DOHH2 (cell line): ENCODE results near the gene ADAMTSL1.

Experiments used
- EZH2phosphoT487 ChIP-seq: fragments of 200-600 bp; sonication (generic); IDR thresholded peaks from 2 replicates; pipeline ENCODE4 v1.6.1; 2017; ENCODE audit warnings: borderline replicate concordance, mild to moderate bottlenecking, antibody characterized with exemption, low read length, moderate library complexity, mixed read lengths
- TF ChIP-seq, protein P1 (sequence below): fragments of 200-600 bp; sonication (generic); IDR thresholded peaks from one replicate; pipeline ENCODE4 v1.5.1; 2014; ENCODE audit warnings: antibody characterized with exemption, mild to moderate bottlenecking, low read depth, low read length; ENCODE audit not compliant: poor library complexity, severe bottlenecking

DNA sequence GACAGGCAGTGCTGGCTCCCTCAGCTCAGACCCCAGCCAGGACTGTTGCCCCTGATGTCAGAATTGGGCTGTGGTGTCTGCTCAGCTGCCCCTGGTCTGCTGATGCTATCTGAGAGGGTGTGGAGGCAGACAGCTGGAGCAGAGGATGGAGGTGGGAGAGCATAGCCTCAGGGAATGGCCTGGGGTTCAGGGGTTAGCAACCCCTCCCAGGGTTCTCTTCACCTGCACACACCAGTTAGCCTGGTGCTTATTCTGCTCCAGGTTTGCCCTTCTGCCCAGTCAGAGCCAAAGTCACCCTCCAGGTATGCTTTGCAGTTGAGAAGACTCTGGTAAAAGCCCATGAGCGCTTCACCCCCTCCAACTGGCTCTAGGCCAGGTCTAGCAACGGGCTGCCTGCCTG lies 449.2 kb downstream of the ADAMTSL1 start:
- TF ChIP-seq, protein P1, sequence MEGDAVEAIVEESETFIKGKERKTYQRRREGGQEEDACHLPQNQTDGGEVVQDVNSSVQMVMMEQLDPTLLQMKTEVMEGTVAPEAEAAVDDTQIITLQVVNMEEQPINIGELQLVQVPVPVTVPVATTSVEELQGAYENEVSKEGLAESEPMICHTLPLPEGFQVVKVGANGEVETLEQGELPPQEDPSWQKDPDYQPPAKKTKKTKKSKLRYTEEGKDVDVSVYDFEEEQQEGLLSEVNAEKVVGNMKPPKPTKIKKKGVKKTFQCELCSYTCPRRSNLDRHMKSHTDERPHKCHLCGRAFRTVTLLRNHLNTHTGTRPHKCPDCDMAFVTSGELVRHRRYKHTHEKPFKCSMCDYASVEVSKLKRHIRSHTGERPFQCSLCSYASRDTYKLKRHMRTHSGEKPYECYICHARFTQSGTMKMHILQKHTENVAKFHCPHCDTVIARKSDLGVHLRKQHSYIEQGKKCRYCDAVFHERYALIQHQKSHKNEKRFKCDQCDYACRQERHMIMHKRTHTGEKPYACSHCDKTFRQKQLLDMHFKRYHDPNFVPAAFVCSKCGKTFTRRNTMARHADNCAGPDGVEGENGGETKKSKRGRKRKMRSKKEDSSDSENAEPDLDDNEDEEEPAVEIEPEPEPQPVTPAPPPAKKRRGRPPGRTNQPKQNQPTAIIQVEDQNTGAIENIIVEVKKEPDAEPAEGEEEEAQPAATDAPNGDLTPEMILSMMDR, result no peak
- no peak for TF ChIP-seq EZH2phosphoT487
